Subcutaneous abdominal adipose tissue (tissue), 5 donors: ENCODE data around the gene RCOR1.
A peak's percentile ranks its signal among the peaks of the same experiment; 100 is the strongest.
"Not testable (repeated sequence)": the region's sequence is repeated elsewhere in the genome, so short reads cannot be mapped to it uniquely, and the experiment has no call there.

Experiments used
- H3K27ac ChIP-seq: one replicate; pipeline ENCODE4 v1.7.0; 2013; ENCODE audit warnings: low read depth, mild to moderate bottlenecking, inconsistent platforms, low read length, moderate library complexity
- H3K27me3 ChIP-seq, 5 donors: one replicate each; pipeline ENCODE4 v1.7.0; 2013; ENCODE audit warnings: low read length in 5 of 5, inconsistent platforms in 1 of 5; ENCODE audit not compliant: control insufficient read depth in 5 of 5, insufficient read depth in 4 of 5
- H3K36me3 ChIP-seq, 5 donors: one replicate each; pipeline ENCODE4 v1.7.0; 2013; ENCODE audit warnings: low read length in 5 of 5; ENCODE audit not compliant: control insufficient read depth in 5 of 5, insufficient read depth in 5 of 5
- H3K4me1 ChIP-seq, 5 donors: one replicate each; pipeline ENCODE4 v1.7.0; 2013; ENCODE audit warnings: low read length in 5 of 5, mild to moderate bottlenecking in 3 of 5, moderate library complexity in 1 of 5; ENCODE audit not compliant: control insufficient read depth in 5 of 5, insufficient read depth in 5 of 5
- H3K4me3 ChIP-seq, 5 donors: one replicate each; pipeline ENCODE4 v1.7.0; 2013; ENCODE audit warnings: low read length in 5 of 5, low read depth in 1 of 5
- H3K9ac ChIP-seq, 5 donors: one replicate each; pipeline ENCODE4 v1.7.0; 2013; ENCODE audit warnings: low read length in 5 of 5, mild to moderate bottlenecking in 4 of 5, moderate library complexity in 3 of 5
- H3K9me3 ChIP-seq, 5 donors: one replicate each; pipeline ENCODE4 v1.7.0; 2013; ENCODE audit warnings: low read length in 5 of 5; ENCODE audit not compliant: control insufficient read depth in 5 of 5
- donor health status: healthy.
- donor health status: healthy.
- donor health status: healthy.
- donor health status: healthy.
- donor health status: healthy.

The RCOR1 gene

GRCh38 chr14:102571478-102572042 is 20.9 kb upstream of the RCOR1 start:
- no peak overlapping the region for H3K4me3 ChIP-seq
- peaks cover 0 to 5% (median 0%) of the 10 kb centered on the region in 5 donors for H3K27me3 ChIP-seq
- no peak overlapping the region for H3K9ac ChIP-seq
- H3K27ac ChIP-seq: no peak overlapping the region
- H3K9me3 ChIP-seq: no peaks in the 10 kb centered on the region
- H3K36me3 ChIP-seq: no peaks in the 10 kb centered on the region
- no peaks in the 10 kb centered on the region for H3K4me1 ChIP-seq

GRCh38 chr14:102573161-102573560 is 19.3 kb upstream of the RCOR1 start:
- H3K36me3 ChIP-seq, H3K4me1 ChIP-seq, H3K9me3 ChIP-seq, H3K9ac ChIP-seq, H3K27ac ChIP-seq, H3K27me3 ChIP-seq, H3K4me3 ChIP-seq: not testable (repeated sequence)

DNA sequence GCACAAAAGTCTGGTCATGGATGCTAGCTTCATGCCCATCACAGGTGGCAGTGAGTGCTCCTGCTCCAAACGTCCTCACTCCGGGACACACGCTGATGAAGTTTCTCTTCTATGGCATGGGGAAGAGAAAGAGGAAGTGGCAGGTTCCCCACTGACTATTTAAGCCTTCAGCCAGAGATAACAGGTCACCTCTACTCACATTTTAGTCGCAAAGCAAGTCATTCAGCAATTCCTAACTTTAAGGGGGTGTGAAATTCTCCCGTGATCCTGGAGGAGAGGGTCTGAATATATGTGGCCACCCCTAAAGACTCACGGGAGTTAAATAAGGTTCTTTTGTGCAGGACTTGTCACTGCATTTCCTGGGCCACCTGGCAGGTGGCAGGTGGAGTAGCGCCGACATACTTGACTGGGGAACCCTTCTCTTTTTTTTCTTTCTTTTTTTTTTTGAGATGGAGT is 18.8 kb upstream of the RCOR1 start:
- no peak overlapping the region for H3K9ac ChIP-seq
- no peak overlapping the region for H3K4me3 ChIP-seq
- no peaks in the 10 kb centered on the region for H3K4me1 ChIP-seq
- no peaks in the 10 kb centered on the region for H3K9me3 ChIP-seq
- H3K36me3 ChIP-seq: no peaks in the 10 kb centered on the region
- H3K27ac ChIP-seq: no peak overlapping the region
- H3K27me3 ChIP-seq: peaks cover 0 to 5% (median 0%) of the 10 kb centered on the region in 5 donors

DNA sequence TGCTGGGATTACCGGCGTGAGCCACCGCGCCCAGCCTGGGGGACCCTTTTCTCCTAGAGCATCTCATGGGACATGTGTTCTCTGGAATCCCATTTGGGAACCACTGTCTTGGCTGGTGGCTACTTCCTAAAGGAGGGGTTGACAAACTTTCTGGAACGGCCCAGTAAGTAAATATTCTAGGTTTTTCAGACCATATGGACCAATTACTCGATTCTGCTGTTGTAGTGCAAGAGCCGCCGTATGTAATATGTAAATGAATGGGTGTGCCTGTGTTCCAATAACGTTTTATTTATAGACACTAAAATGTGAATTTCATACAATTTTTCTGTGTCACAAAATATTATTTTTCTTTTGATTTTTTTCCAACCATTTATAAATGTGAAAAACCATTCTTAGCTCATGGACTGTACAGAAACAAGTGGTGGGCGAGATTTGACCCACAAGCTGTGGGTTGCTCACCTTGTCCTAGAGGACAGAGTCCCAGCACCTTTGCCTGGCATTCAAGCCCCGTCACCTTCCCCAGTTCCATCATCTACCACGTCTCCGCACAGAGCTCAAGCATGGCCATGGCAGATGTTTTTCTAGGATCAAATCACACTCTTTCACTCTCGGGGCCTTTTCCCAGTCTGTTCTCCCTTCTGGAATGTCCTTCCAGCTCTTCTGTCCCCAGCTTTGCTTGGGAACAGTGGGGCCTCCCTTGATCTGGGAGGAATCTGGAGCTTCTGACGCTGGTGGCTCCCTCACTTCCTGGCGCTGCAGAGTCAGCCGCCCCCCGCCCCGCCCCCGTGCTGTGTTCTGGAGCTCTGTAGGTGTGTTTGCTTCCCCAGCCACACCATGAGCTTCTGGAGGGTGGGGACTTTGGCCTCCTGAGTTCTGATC is 17.9 kb upstream of the RCOR1 start:
- no peaks in the 10 kb centered on the region for H3K36me3 ChIP-seq
- H3K27ac ChIP-seq: no peak overlapping the region
- peaks cover 0 to under 1% (median 0%) of the 10 kb centered on the region in 5 donors for H3K4me1 ChIP-seq
- H3K27me3 ChIP-seq: peaks cover 0 to 5% (median 0%) of the 10 kb centered on the region in 5 donors
- H3K9ac ChIP-seq: no peak overlapping the region
- H3K9me3 ChIP-seq: no peaks in the 10 kb centered on the region
- H3K4me3 ChIP-seq: no peak overlapping the region

DNA sequence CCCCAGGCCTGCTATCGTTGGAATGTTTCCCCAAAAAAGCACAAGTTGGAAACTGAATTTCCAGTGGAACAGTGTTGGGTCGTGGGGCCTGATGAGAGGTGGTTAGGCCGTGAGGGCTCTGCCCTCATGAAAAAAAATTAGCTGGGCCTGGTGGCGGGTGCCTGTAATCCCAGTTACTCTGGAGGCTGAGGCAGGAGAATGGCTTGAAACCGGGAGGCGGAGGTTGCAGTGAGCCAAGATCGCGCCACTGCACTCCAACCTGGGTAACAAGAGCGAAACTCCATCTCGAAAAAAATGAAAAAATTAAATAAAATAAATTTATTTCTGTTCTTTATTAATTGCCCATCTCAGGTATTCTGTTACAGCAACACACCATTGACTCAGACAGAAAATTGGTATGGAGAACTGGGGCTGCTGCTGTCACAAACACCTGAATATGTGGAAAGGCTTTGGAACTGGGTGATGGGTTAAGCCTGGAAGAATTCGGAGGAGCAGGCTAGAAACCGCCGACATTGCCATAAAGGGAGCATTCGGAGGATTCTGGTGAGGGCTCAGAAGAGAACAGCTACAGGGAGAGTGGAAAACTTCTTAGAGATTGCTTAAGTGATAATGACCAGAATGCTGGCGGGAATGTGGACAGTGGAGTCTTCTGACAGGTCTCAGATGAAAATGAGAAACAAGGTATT is 17.1 kb upstream of the RCOR1 start:
- H3K4me3 ChIP-seq: no peak overlapping the region
- no peak overlapping the region for H3K9ac ChIP-seq
- H3K4me1 ChIP-seq: peaks cover 0 to 8% (median 4%) of the 10 kb centered on the region in 5 donors
- H3K9me3 ChIP-seq: no peaks in the 10 kb centered on the region
- no peak overlapping the region for H3K27ac ChIP-seq
- H3K36me3 ChIP-seq: no peaks in the 10 kb centered on the region
- H3K27me3 ChIP-seq: peaks cover 0 to 9% (median 3%) of the 10 kb centered on the region in 5 donors

- H3K27ac ChIP-seq, H3K9ac ChIP-seq, H3K4me1 ChIP-seq, H3K9me3 ChIP-seq, H3K4me3 ChIP-seq, H3K36me3 ChIP-seq, H3K27me3 ChIP-seq: not testable (repeated sequence)
Measured at GRCh38 chr14:102575846-102576428, 16.5 kb upstream of the RCOR1 start.

GRCh38 chr14:102578821-102579220 is 13.6 kb upstream of the RCOR1 start:
- Histone ChIP-seq H3K9ac (no peak overlapping the region), H3K36me3 (no peaks in the 10 kb centered on the region), H3K4me3 (no peak overlapping the region), H3K9me3 (no peaks in the 10 kb centered on the region), H3K27me3 (peaks cover 0 to 10% (median 6%) of the 10 kb centered on the region in 5 donors), H3K4me1 (peaks cover 0 to 9% (median 4%) of the 10 kb centered on the region in 5 donors), H3K27ac (no peak overlapping the region)

GRCh38 chr14:102579696-102580549 is 12.5 kb upstream of the RCOR1 start:
- H3K27me3 ChIP-seq: peaks cover 0 to 8% (median 5%) of the 10 kb centered on the region in 5 donors
- H3K4me1 ChIP-seq: peaks cover 0 to 9% (median 4%) of the 10 kb centered on the region in 5 donors
- peak overlapping the region in 1 of 5 donors; percentile 32 for H3K9ac ChIP-seq
- H3K36me3 ChIP-seq: no peaks in the 10 kb centered on the region
- no peaks in the 10 kb centered on the region for H3K9me3 ChIP-seq
- H3K4me3 ChIP-seq: no peak overlapping the region
- no peak overlapping the region for H3K27ac ChIP-seq

DNA sequence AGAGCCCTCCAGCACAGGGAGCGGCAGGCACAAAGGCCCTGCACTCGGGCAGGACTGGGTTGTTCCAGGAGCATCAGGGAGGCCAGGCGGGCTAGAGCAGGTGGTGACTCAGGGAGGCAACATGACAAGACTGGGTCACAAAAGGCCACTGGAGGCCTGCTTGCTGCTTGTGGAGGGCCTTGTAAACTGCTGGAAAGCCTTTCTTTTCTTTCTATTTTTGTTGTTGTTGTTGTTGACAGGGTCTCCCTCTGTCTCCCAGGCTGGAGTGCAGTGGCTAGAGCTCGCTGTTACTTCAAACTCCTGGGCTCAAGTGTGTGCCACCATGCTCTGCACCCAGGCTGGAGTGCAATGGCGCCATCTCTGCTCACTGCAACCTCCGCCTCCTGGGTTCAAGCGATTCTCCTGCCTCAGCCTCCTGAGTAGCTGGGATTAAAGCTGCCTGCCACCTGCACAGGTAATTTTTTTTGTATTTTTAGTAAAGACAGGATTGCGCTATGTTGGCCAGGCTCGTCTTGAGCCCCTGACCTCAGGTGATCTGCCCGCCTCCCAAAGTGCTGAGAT is 11.8 kb upstream of the RCOR1 start:
- Histone ChIP-seq H3K9me3 (no peaks in the 10 kb centered on the region), H3K27me3 (peaks cover 0 to 9% (median 5%) of the 10 kb centered on the region in 5 donors), H3K4me3 (no peak overlapping the region), H3K36me3 (no peaks in the 10 kb centered on the region), H3K4me1 (peaks cover 0 to 9% (median 4%) of the 10 kb centered on the region in 5 donors), H3K27ac (no peak overlapping the region), H3K9ac (no peak overlapping the region)
